OCI-LY1 (cell line): Measurements from ENCODE around the gene UNC119B.

Source experiments
- CTCF ChIP-seq: fragments of 200-600 bp; sonication (generic), shearing (Covaris generic); IDR thresholded peaks from 2 replicates; pipeline ENCODE4 v1.5.1; 2017; ENCODE audit warnings: mild to moderate bottlenecking, antibody characterized with exemption, low read length, moderate library complexity, mixed read lengths
- EZH2 ChIP-seq: fragments of 200-600 bp; sonication (generic), shearing (Covaris generic); IDR thresholded peaks from 2 replicates; pipeline ENCODE4 v1.8.0; 2017; ENCODE audit warnings: borderline replicate concordance, mixed run types, mild to moderate bottlenecking, antibody characterized with exemption, low read length, moderate library complexity, mixed read lengths

- TF ChIP-seq CTCF (no peak), EZH2 (no peak)
Measured at GRCh38 chr12:120771097-120771496, 60.8 kb downstream of the UNC119B start.
